A549 (cell line): Measurements from ENCODE around the gene IGF1R. TPM values are rescaled to one million over a fixed set of nuclear protein-coding genes. Genes with fewer than 3 reads are reported as not detected.

ENCODE experiments used
- BCL3 ChIP-seq: fragments of >200 bp; sonication (Bioruptor Twin); formaldehyde crosslinking; IDR thresholded peaks from 3 replicates; pipeline ENCODE4 v1.6.1; 2016
- CHD2 ChIP-seq: fragments of 150-350 bp; IDR thresholded peaks from 2 replicates; pipeline ENCODE4 v1.6.1; 2014; ENCODE audit warnings: low read length; ENCODE audit not compliant: partially characterized antibody
- E2F6 ChIP-seq: IDR thresholded peaks from 2 replicates; pipeline ENCODE4 v1.6.1; 2012; ENCODE audit warnings: low read depth, borderline replicate concordance
- FOSL2 ChIP-seq, 2 experiments: fragments of 450-650 bp in 1 of 2; fragments of >200 bp in 1 of 2; sonication (Bioruptor Twin) in 1 of 2; formaldehyde crosslinking; IDR thresholded peaks; 2 replicates each; pipeline versions ENCODE4 v1.5.0 to v1.6.1; 2016 to 2020; ENCODE audit warnings: mild to moderate bottlenecking in 1 of 2, moderate library complexity in 1 of 2
- FOXS1 ChIP-seq: fragments of 250-450 bp; sonication (Bioruptor Pico); IDR thresholded peaks from 2 replicates; pipeline ENCODE4 v1.5.0; 2020; ENCODE audit warnings: mild to moderate bottlenecking, moderate library complexity
- GATA3 ChIP-seq: IDR thresholded peaks from 2 replicates; pipeline ENCODE4 v1.6.1; 2012; ENCODE audit warnings: borderline replicate concordance
- HES2 ChIP-seq: fragments of >200 bp; sonication (Bioruptor Twin); formaldehyde crosslinking; IDR thresholded peaks from 2 replicates; pipeline ENCODE4 v1.6.1; 2016
- HEYL ChIP-seq: fragments of 250-450 bp; sonication (Bioruptor Pico); IDR thresholded peaks from 2 replicates; pipeline ENCODE4 v1.8.0; 2021; ENCODE audit warnings: mild to moderate bottlenecking, moderate library complexity
- HMGXB4 ChIP-seq: fragments of 250-450 bp; sonication (Bioruptor Pico); IDR thresholded peaks from 2 replicates; pipeline ENCODE4 v1.5.0; 2021; ENCODE audit warnings: mild to moderate bottlenecking, moderate library complexity, borderline replicate concordance
- HOXA7 ChIP-seq: fragments of 250-450 bp; sonication (Bioruptor Pico); IDR thresholded peaks from 2 replicates; pipeline ENCODE4 v1.5.0; 2020; ENCODE audit warnings: mild to moderate bottlenecking, moderate library complexity
- JUNB ChIP-seq: fragments of >200 bp; sonication (Bioruptor Twin); formaldehyde crosslinking; IDR thresholded peaks from 2 replicates; pipeline ENCODE4 v1.6.1; 2016
- KDM5A ChIP-seq: fragments of 200-600 bp; sonication (generic); IDR thresholded peaks from 2 replicates; pipeline ENCODE4 v1.6.1; 2016; ENCODE audit warnings: antibody characterized with exemption, mild to moderate bottlenecking
- MAX ChIP-seq: IDR thresholded peaks from 2 replicates; pipeline ENCODE4 v1.6.1; 2012
- MAZ ChIP-seq: fragments of 150-350 bp; IDR thresholded peaks from 2 replicates; pipeline ENCODE4 v1.6.1; 2014; ENCODE audit warnings: antibody characterized with exemption, low read depth, low read length, borderline replicate concordance
- MYC ChIP-seq: IDR thresholded peaks from 2 replicates; pipeline ENCODE4 v1.6.1; 2012; ENCODE audit warnings: mild to moderate bottlenecking, inconsistent platforms, low read length, improper control_type of control experiment, borderline replicate concordance
- NFE2L2 ChIP-seq: fragments of 150-350 bp; conservative IDR thresholded peaks from 2 replicates; pipeline ENCODE4 v1.6.1; 2014; ENCODE audit warnings: low read length
- RAD21 ChIP-seq, 2 experiments: fragments of >200 bp in 1 of 2; sonication (Bioruptor Twin) in 1 of 2; formaldehyde crosslinking in 1 of 2; IDR thresholded peaks in 1 of 2; conservative IDR thresholded peaks in 1 of 2; 2 replicates in 1 of 2; 3 replicates in 1 of 2; pipeline ENCODE4 v1.6.1; 2012 to 2018; ENCODE audit warnings: inconsistent platforms in 1 of 2
- RCOR1 ChIP-seq: fragments of 150-350 bp; IDR thresholded peaks from 2 replicates; pipeline ENCODE4 v1.6.1; 2014; ENCODE audit warnings: antibody characterized with exemption, low read length, low read depth
- REST ChIP-seq: fragments of 200-600 bp; sonication (generic); IDR thresholded peaks from 2 replicates; pipeline ENCODE4 v1.6.1; 2016; ENCODE audit warnings: antibody characterized with exemption, mild to moderate bottlenecking, moderate library complexity
- SMC3 ChIP-seq: fragments of >200 bp; sonication (Bioruptor Twin); formaldehyde crosslinking; IDR thresholded peaks from 3 replicates; pipeline ENCODE4 v1.6.1; 2018; ENCODE audit warnings: inconsistent platforms
- SREBF2 ChIP-seq: fragments of 450-650 bp; IDR thresholded peaks from 2 replicates; pipeline ENCODE4 v1.6.1; 2014; ENCODE audit warnings: mild to moderate bottlenecking, moderate library complexity
- ZSCAN20 ChIP-seq: fragments of 250-450 bp; sonication (Bioruptor Pico); IDR thresholded peaks from 2 replicates; pipeline ENCODE4 v1.8.0; 2022; ENCODE audit warnings: mild to moderate bottlenecking, moderate library complexity
- polyA plus RNA-seq, 4 experiments: library from polyadenylated mRNA; depleted of rRNA in 3 of 4; stranded (reverse); fragments of >200 nt; fragmentation: RNase III in 1 of 4; extraction: RNeasy Plus Mini Kit Qiagen cat#74134 plus additional on column Dnase treatment in 1 of 4; gene quantifications; 2 replicates in 3 of 4; 3 replicates in 1 of 4; pipeline ENCODE4 v1.2.3, GENCODE V29; 2011 to 2017

The IGF1R gene
- polyA plus RNA-seq, 2 of the 4 experiments (the other 2 are of a cell fraction) = 42.6 to 69.5 TPM

GRCh38 chr15:98873441-98874218 lies 225.3 kb downstream of the IGF1R start (continued):
- no peak for TF ChIP-seq REST
- TF ChIP-seq RCOR1 = no peak
- TF ChIP-seq ZSCAN20 (CRISPR knock-in tag) = no peak
- TF ChIP-seq HEYL (CRISPR knock-in tag) = peak; percentile 70; the same call in 1 of the 2 replicates
- TF ChIP-seq FOSL2 (IDR thresholded peaks at IDR 0.05) = peak; percentile 62
- TF ChIP-seq FOSL2 (CRISPR knock-in tag; IDR thresholded peaks at IDR 0.05) = peak; percentile 90
- TF ChIP-seq GATA3 = peak; percentile 89
- peak; percentile 95 for TF ChIP-seq HES2
- no peak for TF ChIP-seq KDM5A
- TF ChIP-seq MAZ = peak; percentile 91; the same call in 1 of the 2 replicates
- TF ChIP-seq RAD21 (conservative IDR thresholded peaks at IDR 0.05 in 1 of 2, IDR thresholded peaks at IDR 0.05 in 1 of 2) = peak; percentile 30 to 36
- TF ChIP-seq MAX = peak; percentile 94
- TF ChIP-seq HMGXB4 (CRISPR knock-in tag) = 0 out of 2 replicates have a peak, but pooled peaks have one; percentile 63
- peak; percentile 87 for TF ChIP-seq JUNB
- peak; percentile 58; the same call in 1 of the 2 replicates for TF ChIP-seq HOXA7
- peak; percentile 88 for TF ChIP-seq BCL3
- peak; percentile 84 for TF ChIP-seq NFE2L2
- TF ChIP-seq CHD2 = no peak
- TF ChIP-seq E2F6 = peak; percentile 71
- peak; percentile 83 for TF ChIP-seq FOXS1 (CRISPR knock-in tag)
- no peak for TF ChIP-seq SREBF2
- TF ChIP-seq SMC3 = peak; percentile 41; the same call in 2 of the 3 replicates
- TF ChIP-seq MYC = no peak
- TF ChIP-seq, all 56 proteins: peak for 28
